RPMI8226 (cell line): ENCODE data around the gene ANKRD13D.
A peak's percentile ranks its signal among the peaks of the same experiment; 100 is the strongest.

Experiments
- DNase-seq: peaks from one replicate; pipeline ENCODE4 v3.0.0-alpha.2; 2015

ANKRD13D gene

DNA sequence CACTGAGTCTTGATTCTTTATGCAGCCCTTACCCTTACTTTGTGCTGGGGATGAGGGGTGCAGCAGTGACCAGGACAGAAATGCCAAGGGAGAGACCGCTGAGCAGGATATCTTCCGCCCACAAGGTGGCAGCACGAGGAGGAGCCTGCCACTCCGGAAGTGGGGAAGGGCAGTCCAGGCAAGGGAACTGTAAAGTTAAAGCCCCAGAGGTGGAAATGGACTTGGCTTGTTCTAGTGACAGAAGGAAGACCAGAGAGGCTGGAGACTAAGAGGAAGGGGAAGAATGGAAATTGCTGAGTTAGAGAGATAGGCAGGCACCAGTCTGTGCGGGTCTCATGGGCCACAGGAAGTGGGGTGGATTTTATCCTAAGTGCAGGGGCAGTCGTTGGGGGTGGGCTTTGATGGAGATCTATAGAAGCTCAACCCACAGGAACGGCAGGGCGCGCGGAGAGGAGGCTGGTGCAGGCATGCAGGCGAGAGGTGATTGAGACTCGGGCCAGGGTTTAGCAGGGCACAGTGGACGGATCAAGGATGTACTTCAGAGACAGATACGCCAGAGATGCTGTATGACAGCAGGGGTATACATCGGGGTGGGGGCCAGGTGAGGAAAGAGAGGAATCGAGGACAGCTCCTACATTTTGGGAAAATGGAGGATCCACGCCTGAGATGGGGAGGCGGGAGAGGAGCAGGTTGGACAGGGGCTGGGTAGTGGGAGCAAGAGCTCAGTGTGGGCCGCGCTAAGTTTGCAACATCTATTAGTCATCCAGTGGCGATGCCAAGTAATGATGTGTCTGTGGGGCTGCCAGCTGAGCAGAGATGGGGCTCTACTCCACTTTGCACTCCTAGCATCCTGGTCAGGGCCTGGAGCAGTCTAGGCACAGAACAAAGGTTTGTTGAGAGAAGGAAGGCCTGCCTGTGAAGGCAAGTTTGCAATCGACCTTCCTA lies 26.1 kb upstream of the ANKRD13D start:
- DNase-seq: peak; percentile 85

- DNase-seq: no peak
Observed at GRCh38 chr11:67264260-67264659, 24.8 kb upstream of the ANKRD13D start.

DNA sequence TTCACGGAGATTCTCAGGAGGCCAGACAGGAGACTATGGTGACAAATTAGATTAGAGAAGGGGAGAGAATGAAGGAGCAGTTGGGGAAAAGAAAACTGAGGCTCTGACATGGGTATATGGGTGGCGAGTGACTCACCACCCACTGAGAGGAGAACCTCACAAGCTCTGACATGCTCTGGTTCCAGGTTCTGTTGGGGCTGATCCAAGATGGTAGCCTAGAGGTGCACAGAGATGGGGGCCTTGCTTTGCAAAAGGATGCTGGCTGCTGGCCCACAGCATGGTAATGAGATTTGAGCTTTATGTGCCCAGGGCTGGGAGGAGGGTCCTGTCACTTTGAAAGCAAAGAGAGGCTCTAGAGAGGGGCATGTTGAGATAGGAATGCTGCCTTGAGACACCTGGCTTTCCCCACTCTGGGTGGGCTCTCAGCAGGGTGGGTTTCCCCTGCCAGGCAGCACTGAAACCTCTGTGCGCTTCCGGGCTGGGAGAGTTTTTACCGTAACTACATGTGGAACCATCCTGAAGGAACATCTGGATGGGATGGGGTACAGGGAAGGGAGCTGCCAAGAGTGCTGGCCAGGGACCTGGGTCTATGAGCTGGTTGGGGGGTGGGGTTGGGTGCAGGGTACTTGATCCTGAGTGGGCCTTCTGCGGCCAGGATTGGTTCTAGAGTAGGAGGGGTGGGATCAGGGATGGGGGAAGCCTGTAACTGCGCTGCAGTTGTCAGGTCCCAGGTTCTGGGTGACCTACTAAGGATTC lies 24.0 kb upstream of the ANKRD13D start:
- DNase-seq: no peak

GRCh38 chr11:67265633-67266448 lies 23.3 kb upstream of the ANKRD13D start:
- peak; percentile 77 for DNase-seq

GRCh38 chr11:67266449-67267187 lies 22.5 kb upstream of the ANKRD13D start, which contains the start of gene GRK2:
TSS of gene GRK2 (plus strand) at chr11:67266473. CDS start at chr11:67266700, 227 bp downstream.
- peak; percentile 69 for DNase-seq

- peak; percentile 89 for DNase-seq
Observed at GRCh38 chr11:67267188-67268080, 21.7 kb upstream of the ANKRD13D start.

DNA sequence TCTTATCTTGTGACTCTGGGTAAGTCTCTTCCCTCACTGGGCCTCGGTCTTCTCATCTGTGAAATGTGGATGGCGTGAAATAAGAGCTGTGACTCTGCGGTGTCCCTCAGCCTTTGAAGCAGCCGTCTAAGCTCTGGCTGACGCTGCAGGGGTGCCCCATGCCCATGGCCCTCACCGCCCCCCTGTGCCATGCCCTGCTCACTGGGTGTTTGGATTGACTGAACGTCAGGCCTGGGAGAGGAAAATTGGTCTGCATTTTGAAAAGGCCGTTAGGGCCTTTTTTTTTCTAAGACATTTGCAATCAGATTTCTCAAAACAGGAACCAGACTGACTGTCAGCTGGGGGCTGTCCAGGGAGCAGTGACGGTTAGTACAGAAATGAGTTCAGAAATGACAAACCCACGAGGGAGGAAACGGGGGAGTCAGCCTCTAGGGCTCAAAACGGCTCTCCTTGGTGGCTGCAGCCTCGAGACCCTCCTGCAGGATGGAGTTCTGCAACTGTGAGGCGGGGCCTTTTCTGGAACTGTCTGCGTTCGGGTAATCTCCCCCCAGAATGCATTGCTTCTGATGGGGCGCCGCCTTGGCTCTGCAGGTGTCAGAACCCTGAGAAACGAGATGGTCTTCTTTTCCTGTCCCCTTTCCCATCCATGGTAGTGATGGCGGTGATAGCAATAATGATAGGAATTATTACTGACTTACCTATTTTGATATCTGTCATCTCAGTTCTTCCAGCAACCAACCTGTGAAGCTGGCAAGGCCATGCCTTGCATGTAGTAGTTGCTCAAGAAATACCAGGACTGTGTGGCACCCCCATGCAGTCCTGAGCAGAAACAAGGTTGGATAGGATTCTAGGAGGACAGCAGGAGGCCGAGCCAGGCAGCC lies 20.8 kb upstream of the ANKRD13D start:
- no peak for DNase-seq

DNA sequence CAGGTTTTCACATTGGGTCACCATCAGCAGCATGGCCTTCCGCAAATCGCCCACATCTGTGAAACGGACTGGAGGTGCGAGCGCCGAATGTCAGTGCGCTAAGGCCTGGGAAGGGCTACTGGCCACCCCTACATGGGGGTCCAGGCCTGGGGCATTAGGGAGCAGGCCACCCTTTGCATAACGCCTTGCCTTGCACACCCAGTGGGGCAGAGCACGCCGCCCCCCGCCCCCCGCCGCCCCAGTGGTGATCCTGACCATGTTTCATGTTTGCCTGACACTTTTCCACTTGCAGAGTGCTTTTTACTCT lies 20.2 kb upstream of the ANKRD13D start:
- DNase-seq: no peak

- DNase-seq: no peak
Observed at GRCh38 chr11:67269401-67270255, 19.5 kb upstream of the ANKRD13D start.

- no peak for DNase-seq
Observed at GRCh38 chr11:67270256-67271204, 18.6 kb upstream of the ANKRD13D start.

- no peak for DNase-seq
Observed at GRCh38 chr11:67271205-67271540, 17.9 kb upstream of the ANKRD13D start.

DNA sequence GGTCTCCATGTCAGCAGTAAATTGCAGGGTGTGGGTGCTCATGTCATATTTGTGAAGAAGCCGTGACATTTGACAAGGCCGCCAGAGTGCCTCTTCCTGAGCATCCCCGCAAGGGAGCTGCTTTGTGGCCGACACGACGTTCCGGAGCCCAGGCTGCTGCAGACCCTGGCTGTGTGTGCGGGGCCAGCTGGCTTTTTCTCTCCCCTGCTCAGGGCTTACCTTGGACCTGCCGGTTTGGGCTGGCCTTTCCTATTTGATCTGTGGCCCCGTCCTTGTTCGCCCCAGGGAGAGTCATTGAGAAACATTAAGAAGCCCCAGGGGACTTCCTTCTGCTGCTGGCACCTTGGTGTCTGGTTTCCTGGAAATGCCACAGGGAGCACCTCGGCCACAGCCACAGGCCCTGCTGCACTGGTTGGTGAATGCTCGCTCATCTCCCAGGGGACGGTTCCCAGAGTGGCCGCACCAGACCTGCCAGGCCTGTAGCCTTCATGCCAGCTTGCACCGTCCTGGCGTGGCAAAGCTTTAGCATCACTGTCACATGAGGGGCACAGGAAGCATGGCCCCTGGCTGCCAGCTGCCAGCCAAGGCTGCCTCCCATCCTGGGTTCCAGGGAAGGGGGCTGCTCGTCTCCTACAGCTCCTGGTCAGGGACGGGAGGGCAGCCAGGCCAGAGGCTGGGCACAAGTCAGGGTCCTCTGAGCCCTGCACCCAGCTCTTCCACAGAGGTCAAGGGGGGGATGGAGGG lies 17.4 kb upstream of the ANKRD13D start:
- no peak for DNase-seq

DNA sequence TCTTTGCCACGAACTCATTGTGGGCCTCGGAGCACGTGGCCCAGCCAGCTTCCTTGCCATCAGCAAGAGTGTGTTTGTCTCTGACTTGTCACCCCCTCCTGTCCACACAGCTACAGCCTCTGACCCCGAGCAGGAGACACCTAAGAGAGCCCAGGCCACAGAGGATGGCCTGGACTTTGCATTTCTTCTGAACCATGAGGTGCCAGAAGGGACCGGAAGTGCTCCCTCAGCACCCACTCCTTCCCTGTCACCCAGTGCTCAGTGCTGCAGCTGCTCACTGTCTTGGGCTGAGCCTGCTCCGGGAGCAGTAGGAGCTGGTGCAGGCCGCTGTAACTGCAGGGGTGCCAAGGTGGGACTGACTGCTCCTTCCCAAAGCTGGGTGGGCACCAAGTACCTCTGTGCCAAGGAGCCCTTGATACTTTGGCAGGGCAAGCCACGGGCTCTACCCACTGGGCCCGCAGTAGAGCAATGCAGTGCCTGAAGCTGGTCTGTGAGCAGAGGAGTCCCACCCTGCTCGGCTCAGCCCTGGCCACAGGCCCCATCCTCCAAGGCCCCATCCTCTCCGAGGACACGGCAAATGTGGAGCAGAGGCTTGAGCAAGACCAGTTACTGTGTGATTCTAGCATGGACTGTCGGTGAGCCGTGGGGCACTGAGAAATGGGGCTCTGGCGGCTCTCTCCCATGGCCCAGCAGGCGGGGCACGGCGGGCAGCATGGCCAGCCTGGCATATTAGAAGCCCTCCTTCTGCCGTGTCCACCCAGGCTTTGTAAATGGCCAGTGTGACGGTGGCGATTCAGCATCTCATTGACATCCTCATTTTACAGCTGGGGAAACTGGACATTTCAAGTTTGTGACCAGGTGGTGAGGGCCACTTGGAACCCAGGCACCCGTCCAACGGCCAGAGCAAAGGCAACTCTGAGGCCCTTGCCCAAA lies 16.5 kb upstream of the ANKRD13D start:
- no peak for DNase-seq

DNA sequence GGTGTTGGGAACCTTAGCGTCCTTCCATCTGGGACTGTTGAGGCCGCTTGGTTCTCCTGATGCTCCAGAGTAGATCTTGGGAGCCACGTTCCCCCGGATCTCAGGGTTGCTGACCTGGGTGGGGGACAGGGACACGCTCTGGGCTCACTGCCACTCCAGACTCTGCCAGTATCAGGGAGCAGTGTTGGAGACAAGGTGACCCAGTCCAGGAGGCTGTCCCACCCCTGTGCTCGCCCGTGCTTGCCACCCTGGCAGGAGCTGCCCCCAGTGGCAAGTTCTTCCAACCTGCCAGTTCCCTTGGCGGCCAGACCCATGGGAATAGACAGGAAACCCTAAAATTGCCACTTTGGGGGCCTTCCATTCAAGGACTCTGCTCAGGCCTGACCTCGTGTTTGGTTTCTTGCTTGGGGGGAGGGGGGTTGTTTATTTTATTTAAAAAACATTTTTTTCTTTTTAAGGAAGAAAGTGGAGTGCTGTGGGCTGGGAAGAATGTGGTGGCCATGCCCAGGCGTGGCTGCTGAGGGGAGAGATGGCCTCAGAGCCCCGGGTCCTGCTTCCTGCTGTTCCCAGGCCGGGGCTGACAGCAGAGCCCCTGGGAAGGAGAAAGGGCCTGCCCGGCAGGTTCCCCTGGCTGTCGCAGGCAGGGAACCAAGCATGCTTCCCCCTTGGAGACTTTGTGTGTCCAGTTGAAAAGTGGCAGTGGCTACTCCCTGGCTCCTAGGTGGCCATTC lies 15.7 kb upstream of the ANKRD13D start:
- DNase-seq: no peak

DNA sequence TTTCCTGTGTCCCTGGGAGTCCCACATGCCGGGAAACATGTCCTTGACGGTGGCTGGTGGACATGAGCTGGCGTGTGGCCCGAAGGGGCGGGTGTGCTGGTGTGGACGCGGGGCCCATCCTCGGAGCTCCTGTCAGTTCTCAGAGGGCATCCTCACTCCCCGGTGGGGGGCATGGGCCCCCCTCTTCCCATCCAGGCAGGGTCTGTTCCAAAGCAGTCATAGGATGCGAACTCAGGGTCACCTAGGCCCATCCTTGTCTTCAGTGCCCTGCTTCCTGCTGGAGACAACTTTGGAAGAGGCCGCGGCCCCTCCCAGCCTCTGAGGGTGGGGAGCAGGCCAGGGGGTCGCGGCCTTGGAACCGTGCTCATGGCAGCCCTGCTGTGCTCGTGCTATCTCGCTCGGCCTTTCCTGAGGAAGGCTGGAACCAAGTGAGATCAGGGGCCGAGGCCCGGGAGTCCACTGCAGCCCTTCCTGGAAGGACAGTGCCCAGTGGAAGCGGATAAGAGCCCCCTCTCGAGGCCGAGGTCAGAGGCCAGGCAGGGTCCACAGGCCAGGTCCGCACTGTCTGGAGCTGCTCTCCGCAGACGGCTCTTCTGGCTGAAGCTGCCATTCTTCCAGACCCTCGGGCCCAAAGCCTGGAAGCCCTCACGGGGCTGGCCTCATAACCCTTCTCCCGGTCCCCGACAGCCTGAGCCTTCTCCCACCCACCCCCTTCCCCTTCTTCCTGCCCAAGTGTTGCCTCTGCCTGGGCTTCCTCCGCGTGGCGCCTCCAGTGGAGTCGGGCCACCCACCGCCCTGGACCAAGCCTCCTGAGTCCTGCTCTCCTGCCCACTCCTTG lies 14.1 kb upstream of the ANKRD13D start:
- DNase-seq: no peak
